ENCODE data around the gene UGT1A9. TPM values are rescaled to one million over a fixed set of nuclear protein-coding genes. Genes with fewer than 3 reads are reported as not detected.

Gene UGT1A9
- total RNA-seq, 1 experiment from 2014 or later = not detected

DNA sequence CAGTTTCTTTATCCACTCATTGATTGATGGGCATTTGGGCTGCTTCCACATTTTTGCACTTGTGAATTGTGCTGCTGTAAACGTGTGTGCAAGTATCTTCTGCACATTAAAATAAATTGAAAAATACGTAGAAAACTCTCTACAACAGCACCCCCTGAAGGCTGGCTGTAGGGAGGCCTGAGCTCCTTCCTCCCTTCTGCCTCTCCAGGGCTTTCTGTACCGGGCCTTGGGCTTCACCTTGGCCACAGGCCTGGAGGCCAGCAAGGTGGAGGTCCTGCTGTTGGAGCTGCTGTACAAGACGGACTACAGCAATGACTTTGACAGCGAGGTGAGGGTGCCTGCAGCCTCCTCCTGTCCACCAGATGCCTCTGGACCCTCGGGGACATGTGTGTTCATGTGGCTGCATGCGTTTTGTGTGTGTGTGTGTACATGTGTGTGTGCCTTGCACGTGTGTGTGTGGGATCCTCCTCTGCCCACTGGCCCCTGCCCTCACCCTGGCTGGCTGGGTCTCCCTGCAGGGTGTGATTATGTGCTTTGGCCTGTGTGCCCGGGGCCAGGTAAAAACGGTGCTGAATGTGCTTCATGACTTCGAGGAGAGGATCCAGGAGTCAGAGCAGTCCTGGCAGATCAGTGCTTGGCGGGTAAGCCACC lies 135.6 kb downstream of the UGT1A9 start:
- no peak for DNase-seq (ENCODE audit: low spot score)

DNA sequence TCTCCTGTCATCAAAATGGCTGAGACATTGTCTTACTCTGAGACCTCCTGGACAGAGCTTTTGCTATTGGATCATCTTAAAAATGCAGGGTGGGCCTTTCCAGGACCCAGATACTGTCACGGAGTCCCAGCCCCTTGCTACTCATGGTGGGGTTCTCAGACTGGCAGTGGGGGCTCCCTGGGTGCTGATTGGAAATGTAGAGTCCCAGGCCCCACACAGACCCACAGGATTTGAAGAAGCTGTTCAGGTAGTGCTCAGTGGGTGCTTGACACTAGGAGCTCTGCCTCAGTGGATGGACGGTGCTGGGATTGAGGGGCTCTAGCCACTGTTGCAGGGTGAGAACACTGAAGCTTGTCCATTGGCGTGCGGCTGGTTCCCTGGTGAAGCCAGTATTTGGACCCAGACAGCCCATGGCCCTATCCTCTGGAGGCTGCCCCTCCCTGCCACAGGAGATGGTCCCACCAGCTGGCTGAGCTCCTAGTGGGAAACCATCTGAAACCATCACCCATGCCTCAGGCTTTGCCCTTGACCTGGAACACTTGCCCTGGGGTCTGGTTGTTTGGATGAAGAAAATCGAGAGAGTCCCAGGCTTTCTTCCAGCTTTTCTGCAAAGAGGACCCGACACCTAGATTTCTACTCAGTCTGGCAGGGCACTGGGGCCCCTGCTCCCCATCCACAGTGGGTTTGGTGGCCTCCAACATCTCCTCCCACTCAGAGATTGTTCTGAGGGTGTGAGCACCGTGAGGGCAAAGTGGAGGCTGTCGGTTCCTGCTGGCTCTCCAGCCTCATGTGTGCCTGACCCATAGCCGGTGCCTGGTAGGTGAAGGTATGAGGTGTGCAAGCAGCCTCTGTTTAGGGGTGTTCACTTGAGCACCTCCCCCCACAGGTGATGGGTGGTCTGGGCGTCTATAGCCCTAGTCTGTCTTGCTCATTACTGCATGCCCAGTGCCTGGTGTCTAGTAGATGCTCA lies 136.6 kb downstream of the UGT1A9 start:
- in situ Hi-C loops (cut with HindIII; ENCODE audit: low sequenced_read_pairs) = no loop called here
- DNase-seq (ENCODE audit: low spot score) = no peak

More for the DNA sequence above, 135.6 kb downstream of the UGT1A9 start:
- in situ Hi-C loops (cut with HindIII; ENCODE audit: low sequenced_read_pairs) = no loop called here

DNA sequence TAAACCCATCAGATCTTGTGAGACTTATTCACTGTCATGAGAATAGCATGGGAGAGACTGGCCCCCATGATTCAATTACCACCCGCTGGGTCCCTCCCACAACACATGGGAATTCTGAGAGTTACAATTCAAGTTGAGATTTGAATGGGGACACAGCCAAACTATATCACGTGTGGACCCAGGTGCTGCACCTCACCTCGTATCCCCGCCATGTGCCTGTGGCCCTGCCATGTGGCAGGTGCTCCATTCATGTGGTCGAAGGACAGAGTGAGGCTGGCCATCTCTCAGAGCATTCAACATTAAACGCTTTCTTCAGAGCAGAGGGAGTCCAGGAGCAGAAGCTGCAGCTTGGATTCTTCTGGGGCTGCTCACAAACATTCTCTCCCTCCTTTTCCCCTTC lies 138.7 kb downstream of the UGT1A9 start:
- in situ Hi-C loops (cut with HindIII; ENCODE audit: low sequenced_read_pairs) = no loop called here
- DNase-seq (ENCODE audit: low spot score) = no peak

DNA sequence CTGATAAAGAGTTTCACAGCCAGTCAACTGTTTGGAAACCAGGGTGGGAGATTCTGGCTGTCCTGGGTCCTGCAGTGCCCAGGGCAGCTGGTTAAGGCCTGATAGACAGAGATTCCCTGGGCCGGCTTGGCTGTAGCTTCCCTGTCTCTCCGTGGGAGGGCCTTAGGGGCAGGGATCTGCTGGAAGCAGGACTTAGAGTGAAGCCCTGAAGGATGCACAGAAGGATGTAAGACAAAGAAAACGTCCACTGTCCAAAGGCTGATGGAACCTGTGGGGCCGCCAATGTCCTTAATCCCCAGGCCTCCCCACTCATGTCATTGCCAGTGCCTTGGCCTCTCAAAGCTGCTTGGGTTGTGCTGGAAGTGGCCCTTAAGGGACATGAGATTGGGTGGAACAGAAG lies 139.4 kb downstream of the UGT1A9 start:
- in situ Hi-C loops (cut with HindIII; ENCODE audit: low sequenced_read_pairs) = no loop called here
- DNase-seq (ENCODE audit: low spot score) = no peak

DNA sequence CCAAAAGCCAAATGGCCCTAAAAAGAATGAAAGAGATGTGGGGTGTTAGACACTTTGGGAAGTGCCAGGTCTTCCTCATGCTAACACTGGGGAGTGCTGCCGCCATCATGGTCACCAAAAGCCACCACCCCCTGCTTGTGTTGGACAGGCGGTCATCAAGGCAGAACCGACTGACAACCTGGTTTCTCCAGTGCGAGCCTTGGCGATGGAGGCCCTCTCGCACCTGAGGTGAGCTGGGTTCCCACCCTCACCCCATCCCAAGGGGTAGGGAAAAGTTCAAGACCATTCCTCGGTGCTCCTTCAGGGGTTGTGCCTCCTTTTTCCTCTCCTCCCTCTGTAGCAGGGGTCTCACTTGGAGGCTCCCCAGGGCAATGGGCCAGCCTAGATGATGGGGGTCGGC lies 140.0 kb downstream of the UGT1A9 start:
- no peak for DNase-seq (ENCODE audit: low spot score)
- in situ Hi-C loops (cut with HindIII; ENCODE audit: low sequenced_read_pairs) = no loop called here

DNA sequence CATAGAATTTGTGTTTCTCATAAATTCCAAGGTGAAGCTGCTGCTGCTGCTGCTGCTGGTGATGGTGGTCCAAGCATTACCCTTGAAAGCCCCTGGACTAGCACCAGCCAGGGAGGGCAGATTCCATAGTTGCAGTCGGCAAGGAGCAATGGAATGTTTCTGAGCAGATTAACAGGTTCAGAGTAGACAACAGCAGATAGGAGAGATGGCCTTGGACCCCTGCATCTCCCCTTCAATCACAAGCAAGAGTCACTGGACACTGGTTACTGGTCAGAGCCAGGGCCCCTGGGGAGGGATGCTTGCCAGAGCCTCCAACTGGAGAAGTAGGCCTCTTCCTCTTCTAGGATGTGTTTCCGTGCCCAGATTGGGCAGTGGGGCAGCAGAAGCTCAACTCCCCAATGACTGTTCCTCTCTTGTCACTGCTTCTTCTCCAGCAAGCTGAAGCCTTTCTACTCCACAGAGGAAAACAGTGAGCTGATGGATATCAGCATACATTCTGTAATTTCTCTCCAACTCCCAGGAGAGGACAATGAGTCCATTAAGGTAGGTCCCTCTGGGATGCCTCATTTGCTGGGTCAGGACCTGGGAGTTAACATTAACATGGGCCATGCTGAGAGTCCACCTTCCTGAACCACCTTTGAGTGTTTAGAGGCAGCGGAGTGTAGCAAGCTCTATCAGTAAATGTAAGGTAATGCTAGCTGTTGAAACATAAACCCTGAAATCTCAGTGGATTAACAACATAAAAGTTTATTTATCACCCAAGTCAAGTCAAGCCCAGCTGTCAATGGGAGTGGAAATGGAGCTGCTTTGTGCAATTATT lies 141.7 kb downstream of the UGT1A9 start:
- DNase-seq (ENCODE audit: low spot score) = no peak
- in situ Hi-C loops (cut with HindIII; ENCODE audit: low sequenced_read_pairs) = no loop called here

DNA sequence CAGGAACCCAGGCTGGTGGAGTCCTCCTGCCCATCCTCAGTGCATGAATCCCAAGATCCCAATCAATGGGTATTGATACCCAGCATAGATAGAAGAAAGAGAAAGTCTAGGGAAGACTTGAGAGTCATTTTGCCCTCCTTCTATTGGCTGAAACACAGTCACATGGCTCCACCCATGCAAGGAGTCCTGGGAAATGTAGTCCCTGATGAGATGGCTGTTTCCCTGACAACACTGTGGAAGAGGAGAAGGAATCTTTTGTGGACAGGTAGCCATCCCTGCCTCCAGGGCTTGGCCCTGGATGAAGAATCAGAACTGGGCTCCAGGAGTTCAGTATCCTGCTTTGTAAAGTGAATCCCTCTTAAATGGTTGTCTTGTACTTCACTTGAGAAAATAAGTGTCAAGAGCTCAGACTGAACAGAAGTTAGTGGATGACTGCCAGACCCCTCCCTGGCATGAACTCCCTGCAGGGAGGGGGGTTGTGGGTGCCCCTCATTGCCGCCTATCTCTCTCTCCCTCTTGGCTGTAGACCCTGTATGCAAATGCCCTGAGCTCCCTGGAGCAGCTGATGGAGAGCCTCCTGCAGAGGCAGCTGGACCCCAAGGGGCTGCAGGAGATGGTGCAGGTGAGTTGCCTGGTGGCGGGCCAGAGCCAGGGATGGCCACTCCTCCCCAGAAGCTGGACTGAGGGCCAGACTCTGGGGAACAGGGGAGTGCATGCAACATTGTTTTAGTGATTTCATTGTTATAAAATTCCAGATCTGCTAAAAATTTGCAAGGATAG lies 142.5 kb downstream of the UGT1A9 start:
- no peak for DNase-seq (ENCODE audit: low spot score)

DNA sequence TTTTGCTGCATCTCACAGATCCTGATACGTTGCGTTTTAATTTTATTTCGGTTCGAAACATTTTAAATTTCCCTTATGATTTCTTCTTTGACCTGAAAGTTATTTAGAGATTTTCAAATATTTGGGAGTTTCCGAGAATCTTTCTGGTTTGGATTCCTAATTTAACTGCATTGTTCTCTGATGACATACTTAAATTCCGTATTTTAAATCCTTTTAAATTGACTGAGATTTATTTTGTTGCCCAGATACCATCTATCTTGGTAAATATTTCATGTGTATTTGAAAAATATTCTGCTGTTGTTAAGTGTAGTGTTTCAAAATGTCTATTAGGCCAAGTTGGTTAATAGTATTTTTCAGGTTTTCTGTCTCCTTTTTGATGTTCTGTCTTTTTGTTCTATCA lies 144.2 kb downstream of the UGT1A9 start:
- DNase-seq (ENCODE audit: low spot score) = no peak
- in situ Hi-C loops (cut with HindIII; ENCODE audit: low sequenced_read_pairs) = no loop called here

More for the DNA sequence above, 142.5 kb downstream of the UGT1A9 start:
- in situ Hi-C loops (cut with HindIII; ENCODE audit: low sequenced_read_pairs) = no loop called here

DNA sequence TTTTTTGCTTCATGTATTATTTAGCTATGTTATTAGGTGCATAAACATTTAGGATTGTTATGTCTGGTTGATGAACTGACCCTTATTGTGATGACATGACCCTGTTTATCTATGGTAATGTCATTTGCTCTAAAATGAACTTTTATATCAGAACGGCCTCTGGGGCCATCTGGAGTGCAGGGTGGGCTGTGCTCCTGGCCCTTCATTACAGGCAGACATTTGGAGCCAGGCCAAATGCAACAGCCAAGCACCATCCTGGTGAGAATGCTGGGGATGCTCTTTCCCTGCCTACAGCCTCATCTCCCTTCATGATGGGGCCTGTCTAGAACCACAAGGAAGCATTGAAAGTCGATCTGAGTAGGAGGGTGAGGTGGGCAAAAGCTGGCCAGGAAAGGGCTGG lies 144.6 kb downstream of the UGT1A9 start:
- in situ Hi-C loops (cut with HindIII; ENCODE audit: low sequenced_read_pairs) = no loop called here
- no peak for DNase-seq (ENCODE audit: low spot score)

DNA sequence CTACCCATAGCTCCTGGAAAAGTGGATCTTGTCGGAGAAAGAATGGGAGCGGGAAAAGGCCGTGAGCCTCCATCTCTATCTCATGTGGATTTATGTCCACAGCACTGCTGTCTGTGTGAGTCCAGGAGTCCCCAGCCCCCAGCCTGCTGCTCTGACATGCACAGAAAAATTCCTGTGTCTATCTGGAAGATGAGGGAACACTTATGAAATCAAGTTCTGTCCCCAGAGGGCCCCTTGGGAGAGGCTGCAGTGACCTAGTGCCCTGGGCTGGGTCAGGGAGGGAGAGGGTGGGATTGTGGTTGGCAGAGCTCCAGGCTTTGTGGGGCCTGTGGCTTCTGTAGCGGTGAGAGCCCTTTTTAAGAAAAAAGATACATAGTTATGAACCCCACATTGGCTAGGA lies 145.1 kb downstream of the UGT1A9 start:
- no peak for DNase-seq (ENCODE audit: low spot score)
- in situ Hi-C loops (cut with HindIII; ENCODE audit: low sequenced_read_pairs) = no loop called here

DNA sequence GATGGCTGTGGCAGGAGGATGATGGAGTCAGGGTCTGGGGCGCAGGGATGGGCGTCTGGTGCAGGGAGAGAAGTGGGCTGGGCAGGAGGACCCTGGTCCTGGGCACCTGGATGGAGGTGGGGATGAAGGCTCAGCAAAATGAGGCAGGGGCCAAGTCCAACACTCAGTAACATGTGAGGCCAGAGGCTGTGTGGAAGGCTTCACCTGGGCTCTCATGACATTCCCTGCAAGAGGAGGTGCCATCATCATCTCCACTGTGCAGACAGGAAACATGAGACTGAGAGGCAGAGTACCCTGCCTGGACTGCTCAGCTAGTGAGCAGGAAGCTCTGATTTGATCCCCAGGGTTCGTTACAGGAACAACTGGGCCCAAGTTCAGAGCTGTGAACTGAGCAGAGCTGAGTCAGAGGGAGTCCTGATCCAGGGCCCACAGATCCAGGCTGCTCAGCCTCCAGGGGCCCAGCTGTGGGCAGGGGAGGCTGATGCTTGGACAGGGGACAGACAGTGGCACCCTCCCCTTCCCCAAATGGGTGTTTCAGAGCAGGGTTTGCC lies 145.7 kb downstream of the UGT1A9 start:
- in situ Hi-C loops (cut with HindIII; ENCODE audit: low sequenced_read_pairs) = no loop called here
- no peak for DNase-seq (ENCODE audit: low spot score)

DNA sequence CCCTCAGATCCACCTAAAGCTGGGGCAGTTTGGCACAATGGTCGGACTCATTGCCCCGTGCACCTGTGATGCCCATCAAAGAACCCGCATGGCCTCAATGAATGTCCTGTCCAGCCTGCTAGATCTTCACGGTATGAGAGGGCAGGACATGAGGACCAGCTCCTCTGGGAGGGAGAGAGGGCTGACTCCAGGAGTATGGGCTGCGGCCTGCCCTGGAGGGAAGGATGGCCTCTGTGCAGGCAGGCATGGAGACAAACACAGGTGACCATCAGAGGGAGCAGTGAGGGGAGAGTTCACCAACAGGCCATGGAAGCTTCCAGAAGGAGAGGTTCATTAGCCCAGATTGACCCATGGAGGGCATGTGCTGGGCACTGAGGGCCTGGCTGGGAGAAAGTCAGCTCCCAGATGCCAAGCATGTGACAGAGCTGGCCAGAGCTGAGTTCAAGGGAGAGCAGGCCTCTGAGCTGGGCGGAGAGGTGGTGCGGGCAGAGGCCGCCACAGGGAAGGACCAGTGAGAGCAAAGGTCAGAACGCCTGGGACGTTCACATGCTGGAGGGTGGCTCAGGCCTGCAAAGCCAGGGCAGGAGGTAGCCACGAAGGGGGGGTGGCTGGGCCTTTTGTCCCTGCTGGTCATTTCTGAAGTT lies 146.4 kb downstream of the UGT1A9 start:
- no peak for DNase-seq (ENCODE audit: low spot score)
- in situ Hi-C loops (cut with HindIII; ENCODE audit: low sequenced_read_pairs) = no loop called here

DNA sequence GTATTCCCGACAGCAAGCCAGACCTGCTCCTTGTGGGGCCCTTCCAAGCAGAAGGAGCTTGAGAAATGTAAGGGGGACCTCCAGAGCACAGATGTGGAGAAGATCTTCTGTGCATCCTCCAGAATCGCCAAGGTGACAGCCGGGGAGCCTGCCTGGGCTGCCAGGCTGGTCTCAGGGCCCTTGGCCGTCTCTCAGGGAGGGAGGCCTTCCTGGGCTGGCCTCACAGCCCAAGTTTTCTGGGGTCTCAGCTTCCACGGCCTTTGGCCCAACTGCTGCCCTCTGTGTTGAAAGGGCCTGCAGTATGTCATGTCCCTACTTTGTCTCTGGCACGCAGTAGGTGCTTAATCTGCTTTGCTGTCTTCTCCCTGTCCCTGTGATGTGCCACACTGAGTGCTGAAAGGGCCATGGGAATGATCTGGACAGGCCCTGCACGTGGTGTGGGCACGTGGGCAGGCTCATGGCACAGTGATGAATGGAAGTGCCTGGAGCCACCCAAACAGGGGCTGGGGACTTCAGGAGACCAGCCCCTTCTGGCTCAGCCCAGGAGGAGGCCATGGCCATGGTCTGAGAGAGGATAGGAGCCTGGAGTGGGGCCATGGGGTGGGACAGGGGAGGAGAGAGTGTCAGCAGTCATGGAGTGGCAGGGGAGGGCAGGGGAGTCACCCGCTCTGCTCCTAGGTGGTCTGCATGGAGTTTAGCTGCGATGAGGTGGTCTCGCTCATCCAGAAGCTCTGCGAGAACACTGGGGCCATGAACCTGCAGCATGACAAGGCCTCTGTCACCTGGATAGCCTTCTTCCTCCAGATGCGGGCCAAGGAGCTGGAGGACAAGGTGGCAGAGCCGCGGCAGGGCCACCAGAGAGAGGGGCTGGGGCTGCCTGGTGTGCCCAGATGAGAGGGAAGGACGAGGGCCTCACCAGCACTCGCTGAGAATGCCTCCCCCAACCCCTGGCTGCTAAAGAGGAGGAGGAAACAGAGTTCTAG lies 147.2 kb downstream of the UGT1A9 start:
- DNase-seq (ENCODE audit: low spot score) = no peak
- in situ Hi-C loops (cut with HindIII; ENCODE audit: low sequenced_read_pairs) = no loop called here

DNA sequence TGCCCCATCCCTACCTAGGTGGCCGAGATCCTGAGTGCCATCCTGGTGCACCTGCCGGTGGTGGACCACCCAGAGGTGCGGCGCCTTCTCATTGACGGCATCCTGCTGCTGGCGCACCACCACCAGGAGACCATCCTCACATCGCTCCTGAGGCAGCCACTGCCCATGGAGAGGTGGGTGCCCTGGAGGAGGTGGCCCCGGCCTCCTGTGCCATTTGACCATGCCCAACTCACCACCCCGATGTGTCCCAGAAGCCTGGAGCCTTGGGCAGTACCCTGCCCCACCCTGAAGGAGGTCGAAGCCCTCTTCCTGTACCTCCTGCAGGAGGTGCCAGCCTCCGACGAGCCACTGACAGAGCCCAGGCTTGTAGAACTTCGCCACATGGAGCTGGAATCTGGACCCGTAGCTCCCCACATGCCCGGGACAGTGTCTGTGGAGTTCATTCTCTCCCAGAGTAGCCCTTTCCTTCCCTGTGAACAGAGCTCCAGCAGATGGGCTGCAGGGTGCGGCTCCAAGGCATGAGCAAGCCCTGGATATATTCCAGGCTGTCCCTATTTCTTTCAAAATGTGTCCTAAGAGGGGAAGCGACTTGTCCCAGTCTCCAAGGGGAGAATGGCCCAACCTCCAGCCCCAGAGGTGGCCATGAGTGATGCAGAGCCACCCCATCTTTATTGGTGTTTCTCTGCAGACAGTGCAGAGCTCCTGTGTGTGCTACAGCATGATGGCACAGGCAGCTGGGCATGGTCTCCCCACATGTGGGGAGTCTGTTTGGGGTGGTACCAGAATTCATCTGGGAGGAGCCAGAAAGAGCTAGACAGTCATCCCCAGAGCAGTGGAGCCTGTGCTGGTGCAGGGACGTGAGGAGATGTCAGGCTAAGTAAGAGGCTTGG lies 148.4 kb downstream of the UGT1A9 start:
- in situ Hi-C loops (cut with HindIII; ENCODE audit: low sequenced_read_pairs) = no loop called here
- no peak for DNase-seq (ENCODE audit: low spot score)

DNA sequence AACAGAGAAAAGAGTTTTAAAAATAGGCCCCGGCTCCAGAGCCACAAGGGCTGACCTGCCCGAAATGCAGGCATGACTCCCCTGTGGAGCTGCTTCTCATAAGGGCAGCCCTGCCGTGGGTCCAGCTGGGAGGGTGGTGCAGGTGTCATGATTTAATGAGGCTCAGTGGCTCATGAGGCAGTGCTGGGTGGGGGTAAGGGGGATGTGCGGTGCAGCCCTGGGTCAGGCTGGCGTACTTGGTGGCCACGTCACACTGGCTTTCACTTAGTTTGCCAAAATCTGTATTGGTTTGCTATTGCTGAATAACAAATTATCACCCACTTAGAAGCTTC lies 149.0 kb downstream of the UGT1A9 start:
- DNase-seq (ENCODE audit: low spot score) = no peak
- in situ Hi-C loops (cut with HindIII; ENCODE audit: low sequenced_read_pairs) = no loop called here

DNA sequence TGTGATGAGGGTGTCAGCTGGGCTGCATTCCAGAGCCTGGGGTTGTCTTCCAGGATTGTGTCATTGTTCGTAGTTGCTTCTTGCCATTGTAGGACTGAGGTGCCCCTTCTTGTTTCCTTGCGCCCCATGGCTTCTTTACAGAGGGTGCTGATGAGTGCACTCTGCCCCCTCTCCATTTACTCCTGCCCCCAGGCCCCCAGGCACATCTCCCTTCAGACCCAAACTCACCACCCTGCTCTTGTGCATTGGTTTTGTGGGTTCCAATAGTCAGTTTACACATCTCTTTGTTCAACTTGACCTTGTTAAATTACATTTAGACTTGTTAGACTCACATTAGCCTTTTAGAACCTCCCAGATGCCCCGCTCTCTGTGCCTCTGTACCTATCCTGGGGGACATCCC lies 149.5 kb downstream of the UGT1A9 start:
- DNase-seq (ENCODE audit: low spot score) = no peak
- in situ Hi-C loops (cut with HindIII; ENCODE audit: low sequenced_read_pairs) = no loop called here
